Neural cell (in vitro differentiated cells): ENCODE measurements around the gene ZMYND10.

ENCODE experiments used
- EZH2 ChIP-seq: fragments of 200-600, 300-800 bp; shearing (Covaris generic), sonication (generic); IDR thresholded peaks from 2 replicates; pipeline ENCODE4 v1.6.1; 2014; ENCODE audit warnings: antibody characterized with exemption, low read length, borderline replicate concordance, mild to moderate bottlenecking; ENCODE audit not compliant: insufficient read depth, poor library complexity, severe bottlenecking
- TF ChIP-seq, protein P1 (sequence below): IDR thresholded peaks from 2 replicates; pipeline ENCODE4 v1.6.1; 2012; ENCODE audit warnings: borderline replicate concordance
- TF ChIP-seq, protein P2 (sequence below): fragments of 450-650 bp; IDR thresholded peaks from 2 replicates; pipeline ENCODE4 v1.5.1; 2014; ENCODE audit warnings: antibody characterized with exemption, mild to moderate bottlenecking, moderate library complexity; ENCODE audit not compliant: poor library complexity, severe bottlenecking

DNA sequence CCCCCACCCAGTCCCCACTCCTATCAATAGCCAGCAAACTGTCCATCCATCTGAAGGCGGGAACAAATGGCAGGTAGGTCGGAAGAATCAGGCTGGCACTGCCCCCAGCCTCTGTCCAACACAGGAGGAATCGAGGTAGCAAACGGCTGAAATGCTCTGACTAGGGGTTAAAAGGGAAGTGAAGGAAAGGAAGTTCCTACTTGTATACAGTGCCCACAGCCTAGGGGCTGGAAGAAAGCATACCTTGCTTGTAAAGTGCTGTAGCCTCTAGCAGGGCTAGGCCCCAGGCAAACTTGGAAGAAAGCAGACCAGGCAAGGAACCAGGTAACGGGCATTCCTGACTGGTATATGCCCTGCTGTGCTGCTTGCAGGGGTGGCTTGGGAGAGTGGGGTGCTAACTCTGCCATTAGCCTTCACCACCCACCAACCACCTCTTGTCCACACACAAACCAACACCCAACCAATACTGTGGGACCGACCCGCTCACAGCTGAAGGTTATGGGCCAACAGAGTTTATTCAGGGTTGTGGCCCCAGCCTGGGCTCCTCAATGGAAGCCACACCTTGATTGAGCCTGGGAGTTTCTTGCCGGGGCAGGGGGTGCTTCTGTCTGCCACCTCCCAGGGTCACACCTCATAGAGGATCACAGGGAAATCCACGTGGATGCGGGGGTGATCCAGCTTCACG, 19.9 kb downstream of the ZMYND10 start:
- TF ChIP-seq, protein P1, sequence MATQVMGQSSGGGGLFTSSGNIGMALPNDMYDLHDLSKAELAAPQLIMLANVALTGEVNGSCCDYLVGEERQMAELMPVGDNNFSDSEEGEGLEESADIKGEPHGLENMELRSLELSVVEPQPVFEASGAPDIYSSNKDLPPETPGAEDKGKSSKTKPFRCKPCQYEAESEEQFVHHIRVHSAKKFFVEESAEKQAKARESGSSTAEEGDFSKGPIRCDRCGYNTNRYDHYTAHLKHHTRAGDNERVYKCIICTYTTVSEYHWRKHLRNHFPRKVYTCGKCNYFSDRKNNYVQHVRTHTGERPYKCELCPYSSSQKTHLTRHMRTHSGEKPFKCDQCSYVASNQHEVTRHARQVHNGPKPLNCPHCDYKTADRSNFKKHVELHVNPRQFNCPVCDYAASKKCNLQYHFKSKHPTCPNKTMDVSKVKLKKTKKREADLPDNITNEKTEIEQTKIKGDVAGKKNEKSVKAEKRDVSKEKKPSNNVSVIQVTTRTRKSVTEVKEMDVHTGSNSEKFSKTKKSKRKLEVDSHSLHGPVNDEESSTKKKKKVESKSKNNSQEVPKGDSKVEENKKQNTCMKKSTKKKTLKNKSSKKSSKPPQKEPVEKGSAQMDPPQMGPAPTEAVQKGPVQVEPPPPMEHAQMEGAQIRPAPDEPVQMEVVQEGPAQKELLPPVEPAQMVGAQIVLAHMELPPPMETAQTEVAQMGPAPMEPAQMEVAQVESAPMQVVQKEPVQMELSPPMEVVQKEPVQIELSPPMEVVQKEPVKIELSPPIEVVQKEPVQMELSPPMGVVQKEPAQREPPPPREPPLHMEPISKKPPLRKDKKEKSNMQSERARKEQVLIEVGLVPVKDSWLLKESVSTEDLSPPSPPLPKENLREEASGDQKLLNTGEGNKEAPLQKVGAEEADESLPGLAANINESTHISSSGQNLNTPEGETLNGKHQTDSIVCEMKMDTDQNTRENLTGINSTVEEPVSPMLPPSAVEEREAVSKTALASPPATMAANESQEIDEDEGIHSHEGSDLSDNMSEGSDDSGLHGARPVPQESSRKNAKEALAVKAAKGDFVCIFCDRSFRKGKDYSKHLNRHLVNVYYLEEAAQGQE: no peak
- TF ChIP-seq, protein P2, sequence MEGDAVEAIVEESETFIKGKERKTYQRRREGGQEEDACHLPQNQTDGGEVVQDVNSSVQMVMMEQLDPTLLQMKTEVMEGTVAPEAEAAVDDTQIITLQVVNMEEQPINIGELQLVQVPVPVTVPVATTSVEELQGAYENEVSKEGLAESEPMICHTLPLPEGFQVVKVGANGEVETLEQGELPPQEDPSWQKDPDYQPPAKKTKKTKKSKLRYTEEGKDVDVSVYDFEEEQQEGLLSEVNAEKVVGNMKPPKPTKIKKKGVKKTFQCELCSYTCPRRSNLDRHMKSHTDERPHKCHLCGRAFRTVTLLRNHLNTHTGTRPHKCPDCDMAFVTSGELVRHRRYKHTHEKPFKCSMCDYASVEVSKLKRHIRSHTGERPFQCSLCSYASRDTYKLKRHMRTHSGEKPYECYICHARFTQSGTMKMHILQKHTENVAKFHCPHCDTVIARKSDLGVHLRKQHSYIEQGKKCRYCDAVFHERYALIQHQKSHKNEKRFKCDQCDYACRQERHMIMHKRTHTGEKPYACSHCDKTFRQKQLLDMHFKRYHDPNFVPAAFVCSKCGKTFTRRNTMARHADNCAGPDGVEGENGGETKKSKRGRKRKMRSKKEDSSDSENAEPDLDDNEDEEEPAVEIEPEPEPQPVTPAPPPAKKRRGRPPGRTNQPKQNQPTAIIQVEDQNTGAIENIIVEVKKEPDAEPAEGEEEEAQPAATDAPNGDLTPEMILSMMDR: no peak
- no peak for TF ChIP-seq EZH2
